AG04450 (cell line): ENCODE data around the gene HEMK1. TPM values are rescaled to one million over a fixed set of nuclear protein-coding genes. Genes with fewer than 3 reads are reported as not detected.

Experiments used
- CTCF ChIA-PET: fragments of 300-600, 350-600 bp; formaldehyde crosslinking; extraction: SDS; loops from one replicate; lab custom pipeline; 2022; ENCODE audit warnings: antibody characterized with exemption, inconsistent platforms; lab: Charles Lee
- POLR2A ChIA-PET: fragments of 350-600 bp; formaldehyde crosslinking; extraction: SDS; loops from one replicate; lab custom pipeline; 2021; ENCODE audit warnings: antibody characterized with exemption, inconsistent platforms; lab: Yijun Ruan, JAX
- DNase-seq: peaks from one replicate; pipeline ENCODE4 v3.0.0-alpha.2; 2011; ENCODE audit warnings: low read depth, low spot score
- H3K27ac ChIP-seq: one replicate; pipeline ENCODE4 v1.5.1; 2012; ENCODE audit warnings: low read depth, low read length, control low read depth
- H3K27me3 ChIP-seq: one replicate; pipeline ENCODE4 v1.6.0; 2012; ENCODE audit warnings: low read length; ENCODE audit not compliant: control insufficient read depth, insufficient read depth
- H3K4me3 ChIP-seq: 2 replicates; pipeline ENCODE4 v1.5.1; 2011; ENCODE audit warnings: mild to moderate bottlenecking, low read depth, low read length, control low read depth
- H3K9me3 ChIP-seq: 2 replicates; pipeline ENCODE4 v1.5.1; 2012; ENCODE audit warnings: low read length; ENCODE audit not compliant: control insufficient read depth, insufficient read depth
- polyA plus RNA-seq: library from polyadenylated mRNA; depleted of rRNA; stranded (reverse); fragments of >200 nt; gene quantifications from 2 replicates; pipeline ENCODE4 v1.2.3, GENCODE V29; 2011
- TF ChIP-seq, protein P1 (sequence below): IDR thresholded peaks from 2 replicates; pipeline ENCODE4 v1.5.1; 2011; ENCODE audit warnings: low read depth, low read length, control low read depth, inconsistent platforms

HEMK1 gene
- polyA plus RNA-seq, 1 experiment, result 12.1 TPM

DNA sequence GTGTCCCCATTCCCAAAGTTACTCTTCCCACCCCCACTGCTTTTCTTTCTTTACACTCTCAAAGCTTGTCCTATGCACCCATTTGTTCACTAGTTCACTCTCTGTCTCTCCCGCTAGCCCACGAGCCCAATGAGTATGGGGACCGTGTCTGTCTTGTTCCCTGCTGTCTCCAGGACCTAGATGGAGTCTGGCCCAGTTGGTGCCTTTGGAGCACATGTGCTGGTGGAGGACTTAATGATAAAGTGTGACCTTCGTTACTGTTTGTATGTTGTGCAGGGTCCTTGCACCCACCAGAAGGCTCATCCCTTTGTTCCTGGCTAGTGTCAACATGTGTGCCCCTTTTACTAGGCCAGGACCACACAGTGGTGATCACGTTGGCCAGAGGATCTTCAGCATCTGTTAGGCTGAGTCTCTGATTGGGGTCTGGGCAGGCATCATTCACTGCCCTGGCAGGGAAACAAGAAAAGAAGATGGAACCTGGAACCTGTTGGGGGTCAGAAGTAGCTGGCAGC lies 34.8 kb downstream of the HEMK1 start:
- DNase-seq, result no peak
- Histone ChIP-seq H3K27ac (no peak overlapping the region), H3K9me3 (no peaks in the 10 kb centered on the region), H3K4me3 (no peak overlapping the region), H3K27me3 (no peaks in the 10 kb centered on the region)
- CTCF ChIA-PET, result interaction anchor here (4.9 kb wide), 1 partner anchor 10 kb away, joined by 52 read pairs; the partner anchor contains the start of genes CISH and MAPKAPK3
- POLR2A ChIA-PET, result no interaction called here
- TF ChIP-seq, protein P1, sequence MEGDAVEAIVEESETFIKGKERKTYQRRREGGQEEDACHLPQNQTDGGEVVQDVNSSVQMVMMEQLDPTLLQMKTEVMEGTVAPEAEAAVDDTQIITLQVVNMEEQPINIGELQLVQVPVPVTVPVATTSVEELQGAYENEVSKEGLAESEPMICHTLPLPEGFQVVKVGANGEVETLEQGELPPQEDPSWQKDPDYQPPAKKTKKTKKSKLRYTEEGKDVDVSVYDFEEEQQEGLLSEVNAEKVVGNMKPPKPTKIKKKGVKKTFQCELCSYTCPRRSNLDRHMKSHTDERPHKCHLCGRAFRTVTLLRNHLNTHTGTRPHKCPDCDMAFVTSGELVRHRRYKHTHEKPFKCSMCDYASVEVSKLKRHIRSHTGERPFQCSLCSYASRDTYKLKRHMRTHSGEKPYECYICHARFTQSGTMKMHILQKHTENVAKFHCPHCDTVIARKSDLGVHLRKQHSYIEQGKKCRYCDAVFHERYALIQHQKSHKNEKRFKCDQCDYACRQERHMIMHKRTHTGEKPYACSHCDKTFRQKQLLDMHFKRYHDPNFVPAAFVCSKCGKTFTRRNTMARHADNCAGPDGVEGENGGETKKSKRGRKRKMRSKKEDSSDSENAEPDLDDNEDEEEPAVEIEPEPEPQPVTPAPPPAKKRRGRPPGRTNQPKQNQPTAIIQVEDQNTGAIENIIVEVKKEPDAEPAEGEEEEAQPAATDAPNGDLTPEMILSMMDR, result no peak

DNA sequence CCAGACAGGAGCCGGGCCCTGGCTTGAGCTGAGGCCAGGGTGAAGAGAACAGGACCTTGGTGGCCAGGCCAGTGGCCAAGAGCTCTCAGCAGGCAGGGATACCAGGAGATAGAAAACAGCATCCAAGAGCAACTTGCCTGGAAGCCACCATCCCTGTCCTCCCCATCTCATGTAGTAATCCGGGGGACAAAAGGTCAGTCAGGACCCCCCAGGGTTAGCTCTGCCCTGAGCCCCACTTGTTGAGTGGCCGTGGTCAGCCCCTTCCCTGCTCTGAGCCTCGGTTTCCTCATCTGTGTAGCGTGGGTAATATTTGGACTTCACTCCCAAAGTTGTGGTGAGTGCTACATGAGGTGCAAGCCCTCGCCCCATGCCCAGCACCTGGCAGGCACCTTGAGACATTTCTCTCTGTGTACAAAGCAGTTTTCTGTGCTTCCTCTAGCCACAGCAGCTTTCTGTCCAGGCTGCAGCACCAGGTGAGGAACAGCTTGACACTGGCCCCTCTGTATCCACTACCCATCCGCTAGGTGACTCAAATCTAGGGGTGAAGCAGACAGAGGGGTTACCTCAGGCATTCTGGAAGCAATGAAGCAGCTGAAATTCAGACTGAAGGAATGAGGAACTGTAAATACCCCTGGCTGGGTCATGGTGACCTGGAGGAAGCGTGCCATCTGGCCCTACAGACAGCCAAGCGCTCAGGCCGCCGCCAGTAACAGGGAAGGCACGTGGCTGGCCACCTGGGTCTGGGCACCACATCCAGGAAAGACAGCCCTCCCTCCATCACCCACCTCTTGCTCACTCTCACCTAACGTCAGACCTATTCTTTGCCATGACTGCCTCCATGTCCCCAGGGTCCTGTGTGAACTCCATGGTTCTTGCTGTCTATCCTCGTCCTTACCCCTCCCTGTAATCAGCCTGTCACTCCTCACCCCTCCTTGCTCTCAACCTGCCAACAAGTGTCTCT lies 35.6 kb downstream of the HEMK1 start:
- Histone ChIP-seq H3K4me3 (no peak overlapping the region), H3K27me3 (no peaks in the 10 kb centered on the region), H3K9me3 (no peaks in the 10 kb centered on the region), H3K27ac (no peak overlapping the region)
- DNase-seq, result no peak
- ChIA-PET POLR2A (no interaction called here), CTCF (interaction anchor here (1.0 to 4.9 kb wide), 2 partner anchors 9 to 11 kb away, joined by 4 to 52 read pairs; partner anchors contain the start of genes CISH and MAPKAPK3)
- TF ChIP-seq, protein P1, result no peak

DNA sequence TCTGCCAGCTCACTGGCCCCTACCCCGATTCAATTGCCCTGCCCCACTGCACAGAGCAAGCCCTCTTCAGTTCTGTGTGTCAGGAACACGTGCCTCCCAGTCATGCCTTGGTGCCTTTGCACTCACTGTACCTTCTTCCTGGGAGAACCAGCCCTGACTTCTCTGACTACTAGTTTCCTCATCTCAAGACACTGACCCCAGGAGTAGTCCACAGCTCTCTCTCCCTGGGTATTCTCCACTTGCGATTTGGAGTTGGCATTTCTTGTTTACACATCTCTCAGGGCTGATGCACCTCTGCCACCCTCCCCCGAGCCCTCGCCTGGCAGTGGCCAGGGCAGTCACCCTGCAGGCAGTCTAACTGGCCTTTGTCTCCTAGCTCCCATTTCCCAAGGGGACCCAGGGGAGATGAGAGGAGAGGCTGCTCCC lies 36.6 kb downstream of the HEMK1 start:
- no peak for DNase-seq
- H3K27me3 ChIP-seq, result no peaks in the 10 kb centered on the region

DNA sequence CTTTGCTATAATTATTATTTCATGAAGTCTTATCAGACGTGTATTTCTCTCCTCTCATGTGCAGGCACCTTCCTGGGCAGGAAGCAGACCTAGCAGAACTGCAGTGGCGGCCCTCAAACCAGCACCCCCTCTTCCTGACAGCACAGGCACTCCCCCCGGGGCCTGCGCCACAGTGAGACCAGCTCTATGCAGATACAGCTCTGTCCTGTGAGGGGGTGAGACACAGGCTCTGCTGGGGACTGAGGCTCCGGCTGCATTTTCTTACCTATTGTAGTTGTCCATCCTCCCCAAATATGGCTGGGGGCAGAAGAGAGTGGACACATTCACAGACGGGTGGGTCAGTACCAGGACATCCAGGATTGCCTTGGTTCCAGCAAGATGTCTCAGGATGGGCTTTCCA lies 37.3 kb downstream of the HEMK1 start:
- ChIA-PET POLR2A (no interaction called here), CTCF (no interaction called here)
- no peak overlapping the region for H3K4me3 ChIP-seq
- DNase-seq, result no peak
- no peak overlapping the region for H3K27ac ChIP-seq
- H3K9me3 ChIP-seq, result no peaks in the 10 kb centered on the region
- TF ChIP-seq, protein P1, result no peak
- no peaks in the 10 kb centered on the region for H3K27me3 ChIP-seq

More for the DNA sequence above, 36.6 kb downstream of the HEMK1 start:
- POLR2A ChIA-PET, result no interaction called here
- no peak overlapping the region for H3K27ac ChIP-seq
- H3K4me3 ChIP-seq, result no peak overlapping the region
- TF ChIP-seq, protein P1, result no peak
- no peaks in the 10 kb centered on the region for H3K9me3 ChIP-seq
- CTCF ChIA-PET, result interaction anchor here (1.0 kb wide), 1 partner anchor 10 kb away, joined by 4 read pairs; no protein-coding TSS in a partner anchor
